Measurements from ENCODE around the gene CCR1.

The CCR1 gene

DNA sequence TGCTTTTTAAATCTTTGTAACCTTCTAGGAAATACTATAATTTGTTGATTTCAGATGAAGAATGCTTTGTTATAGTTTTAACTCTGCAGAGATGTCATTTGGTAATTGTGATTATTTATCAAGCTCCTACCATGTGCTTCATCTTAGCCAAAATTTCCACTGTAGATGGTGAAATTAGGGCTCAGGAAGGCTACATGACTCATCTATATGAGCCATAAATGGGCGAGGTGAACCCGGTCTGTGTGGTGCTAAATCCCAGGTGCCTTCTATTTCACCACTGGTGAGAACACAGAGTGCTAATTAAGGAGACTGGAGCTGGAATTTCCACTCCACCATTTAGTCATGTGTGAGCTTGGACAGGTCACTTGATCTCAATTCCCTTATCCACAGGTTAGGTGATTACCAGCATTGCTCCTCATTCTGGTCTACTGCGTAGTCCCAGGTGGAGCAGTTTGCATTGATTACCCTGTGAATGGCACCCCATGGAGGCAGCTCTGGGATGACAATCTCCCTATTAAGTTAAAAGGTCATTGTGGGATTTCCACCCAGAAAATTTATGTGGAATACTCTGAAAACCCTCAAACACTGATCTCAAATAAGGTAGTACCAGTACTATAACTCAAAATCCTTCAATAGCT lies 31.3 kb upstream of the CCR1 start:
- no peak overlapping the region for H3K4me3 ChIP-seq (replicated peaks; ENCODE audit: low read depth, low read length)
- TF ChIP-seq, protein P1, sequence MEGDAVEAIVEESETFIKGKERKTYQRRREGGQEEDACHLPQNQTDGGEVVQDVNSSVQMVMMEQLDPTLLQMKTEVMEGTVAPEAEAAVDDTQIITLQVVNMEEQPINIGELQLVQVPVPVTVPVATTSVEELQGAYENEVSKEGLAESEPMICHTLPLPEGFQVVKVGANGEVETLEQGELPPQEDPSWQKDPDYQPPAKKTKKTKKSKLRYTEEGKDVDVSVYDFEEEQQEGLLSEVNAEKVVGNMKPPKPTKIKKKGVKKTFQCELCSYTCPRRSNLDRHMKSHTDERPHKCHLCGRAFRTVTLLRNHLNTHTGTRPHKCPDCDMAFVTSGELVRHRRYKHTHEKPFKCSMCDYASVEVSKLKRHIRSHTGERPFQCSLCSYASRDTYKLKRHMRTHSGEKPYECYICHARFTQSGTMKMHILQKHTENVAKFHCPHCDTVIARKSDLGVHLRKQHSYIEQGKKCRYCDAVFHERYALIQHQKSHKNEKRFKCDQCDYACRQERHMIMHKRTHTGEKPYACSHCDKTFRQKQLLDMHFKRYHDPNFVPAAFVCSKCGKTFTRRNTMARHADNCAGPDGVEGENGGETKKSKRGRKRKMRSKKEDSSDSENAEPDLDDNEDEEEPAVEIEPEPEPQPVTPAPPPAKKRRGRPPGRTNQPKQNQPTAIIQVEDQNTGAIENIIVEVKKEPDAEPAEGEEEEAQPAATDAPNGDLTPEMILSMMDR (IDR thresholded peaks at IDR 0.05; ENCODE audit: low read depth, low read length, missing control alignments): no peak
- DNase-seq (ENCODE audit: extremely low read depth, low read depth): no peak

DNA sequence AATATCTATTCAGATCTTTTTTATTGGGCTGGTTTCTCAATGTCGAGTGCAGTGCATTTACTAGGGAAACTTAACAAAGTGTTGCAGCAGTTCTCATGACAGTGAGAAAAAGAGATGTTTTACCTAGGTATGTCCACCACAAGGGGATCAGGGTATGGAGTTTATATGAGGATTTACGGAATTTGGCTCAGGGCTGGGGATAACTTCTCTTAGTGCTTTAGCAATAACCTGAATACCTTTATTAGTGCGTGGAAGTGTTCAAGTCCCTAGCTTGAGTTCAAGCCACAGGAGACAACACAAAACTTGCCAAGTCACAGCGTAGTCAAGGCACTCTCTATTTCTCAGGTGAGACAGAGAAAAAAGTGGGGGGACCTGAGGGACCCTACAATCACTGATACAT lies 30.3 kb upstream of the CCR1 start:
- TF ChIP-seq, protein P1 (IDR thresholded peaks at IDR 0.05; ENCODE audit: low read depth, low read length, missing control alignments): no peak
- H3K4me3 ChIP-seq (replicated peaks; ENCODE audit: low read depth, low read length): no peak overlapping the region
- no peak for DNase-seq (ENCODE audit: extremely low read depth, low read depth)

DNA sequence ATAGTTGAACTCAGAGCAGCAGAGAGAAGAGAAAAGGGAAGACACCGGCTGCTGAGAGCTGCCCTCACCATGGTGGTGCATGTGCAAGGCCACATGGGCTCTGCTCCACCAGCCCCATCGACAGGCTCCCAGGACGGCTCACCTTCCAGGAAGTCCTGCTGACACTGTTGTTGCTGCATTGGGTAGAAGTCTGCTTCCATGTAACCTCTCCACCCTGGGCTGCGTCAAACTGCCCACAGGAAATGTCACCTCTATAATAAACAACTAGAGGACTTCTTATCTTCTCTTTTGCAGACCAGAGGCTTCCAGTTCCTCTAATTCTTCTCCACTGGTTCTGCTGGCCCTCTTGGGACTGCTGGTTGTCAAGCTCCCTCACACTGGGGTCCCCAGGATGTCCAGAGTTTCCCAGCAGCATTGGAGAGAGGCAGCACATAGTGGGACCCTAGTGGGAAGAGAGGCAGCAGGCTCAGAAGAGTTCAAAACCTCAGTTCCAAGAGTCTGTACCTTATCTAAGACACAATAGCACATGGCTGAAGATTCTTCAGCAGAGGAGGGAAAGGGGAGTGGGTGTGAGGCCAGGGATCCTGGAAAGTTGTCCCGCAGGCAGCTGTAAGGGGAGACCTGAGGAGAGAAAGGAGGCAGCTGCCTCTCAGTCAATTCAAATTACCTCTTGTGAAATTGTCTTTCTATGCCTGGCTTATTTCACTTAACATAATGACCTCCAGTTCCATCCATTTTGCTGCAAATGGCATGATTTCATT lies 28.4 kb upstream of the CCR1 start:
- no peak overlapping the region for H3K4me3 ChIP-seq (replicated peaks; ENCODE audit: low read depth, low read length)
- no peak for DNase-seq (ENCODE audit: extremely low read depth, low read depth)
- TF ChIP-seq, protein P1 (IDR thresholded peaks at IDR 0.05; ENCODE audit: low read depth, low read length, missing control alignments): no peak

DNA sequence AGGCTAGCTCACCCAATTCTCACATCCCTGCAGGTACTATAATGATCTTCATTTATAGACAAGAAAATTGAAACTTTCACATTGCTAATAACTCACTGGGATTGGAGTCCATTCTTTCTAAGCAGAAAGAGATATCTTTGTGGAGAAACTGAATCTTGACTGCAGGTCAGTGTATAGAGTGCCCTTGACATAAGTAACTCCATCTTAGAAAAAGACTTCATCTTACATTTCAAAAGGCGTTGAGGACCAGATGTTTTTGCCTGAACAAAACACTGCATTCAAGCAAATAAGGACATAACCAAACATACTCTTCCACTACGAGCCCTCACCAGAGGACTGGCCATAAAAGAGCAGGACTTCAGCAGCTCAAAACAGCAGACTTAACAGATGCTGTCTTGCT lies 27.3 kb upstream of the CCR1 start:
- DNase-seq (ENCODE audit: extremely low read depth, low read depth): no peak
- TF ChIP-seq, protein P1 (IDR thresholded peaks at IDR 0.05; ENCODE audit: low read depth, low read length, missing control alignments): no peak
- no peak overlapping the region for H3K4me3 ChIP-seq (replicated peaks; ENCODE audit: low read depth, low read length)

- TF ChIP-seq, protein P1 (IDR thresholded peaks at IDR 0.05; ENCODE audit: low read depth, low read length, missing control alignments): no peak
- no peak overlapping the region for H3K4me3 ChIP-seq (replicated peaks; ENCODE audit: low read depth, low read length)
- no peak for DNase-seq (ENCODE audit: extremely low read depth, low read depth)
Observed at GRCh38 chr3:46233194-46233593, 25.1 kb upstream of the CCR1 start.

DNA sequence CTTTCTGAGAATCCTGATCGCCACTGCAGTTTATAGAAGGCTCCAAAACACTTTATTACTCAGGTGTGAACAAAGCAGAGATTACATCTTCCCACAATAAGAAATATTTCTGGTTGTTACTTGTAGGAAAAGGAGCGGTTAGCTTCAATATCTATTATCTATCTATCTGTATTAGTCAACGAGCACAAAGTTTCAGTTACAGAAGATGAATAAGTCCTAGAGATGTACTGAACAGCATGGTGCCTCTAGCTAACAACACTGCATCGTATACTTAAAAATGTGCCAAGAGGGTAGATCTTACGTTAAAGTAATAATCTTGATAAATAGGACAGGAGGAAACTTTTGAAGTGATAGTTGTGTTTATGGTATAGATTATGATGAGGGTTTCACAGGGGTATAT lies 23.2 kb upstream of the CCR1 start:
- no peak for DNase-seq (ENCODE audit: extremely low read depth, low read depth)
- TF ChIP-seq, protein P1 (IDR thresholded peaks at IDR 0.05; ENCODE audit: low read depth, low read length, missing control alignments): no peak

More for the DNA sequence above, 23.2 kb upstream of the CCR1 start:
- no peak overlapping the region for H3K4me3 ChIP-seq (replicated peaks; ENCODE audit: low read depth, low read length)
